Measurements from ENCODE around the gene ZBED1.

GRCh38 chrX:2502668-2503519, 2.1 kb upstream of the ZBED1 start:
- TF ChIP-seq CTCF (IDR thresholded peaks at IDR 0.05) (no peak), POLR2A (IDR thresholded peaks at IDR 0.05) (no peak)
